ENCODE results near the gene ARFGEF3.

Gene ARFGEF3

GRCh38 chr6:138377042-138377441 lies 215.3 kb downstream of the ARFGEF3 start:
- H3K4me3 ChIP-seq (replicated peaks in 1 of 2; ENCODE audit: low read depth in 2 of 2, low read length in 2 of 2): no peak overlapping the region
- DNase-seq (ENCODE audit: low read depth in 2 of 2): no peak
- no peak for TF ChIP-seq CTCF (IDR thresholded peaks at IDR 0.05; ENCODE audit: low read depth, low read length)

GRCh38 chr6:138377844-138378243 lies 216.1 kb downstream of the ARFGEF3 start, which contains the start of gene SMIM28:
Gene SMIM28 (plus strand): TSS chr6:138377905. CDS start chr6:138378073, 168 bp downstream.
- no peak within 1 kb of the TSS for H3K4me3 ChIP-seq (replicated peaks in 1 of 2; ENCODE audit: low read depth in 2 of 2, low read length in 2 of 2)
- no peak for TF ChIP-seq CTCF (IDR thresholded peaks at IDR 0.05; ENCODE audit: low read depth, low read length)
- DNase-seq (ENCODE audit: low read depth in 2 of 2): no peak

GRCh38 chr6:138378463-138378862 lies 216.7 kb downstream of the ARFGEF3 start:
- no peak overlapping the region for H3K4me3 ChIP-seq (replicated peaks in 1 of 2; ENCODE audit: low read depth in 2 of 2, low read length in 2 of 2)
- no peak for TF ChIP-seq CTCF (IDR thresholded peaks at IDR 0.05; ENCODE audit: low read depth, low read length)
- DNase-seq (ENCODE audit: low read depth in 2 of 2): no peak

GRCh38 chr6:138382498-138383265 lies 220.9 kb downstream of the ARFGEF3 start:
- TF ChIP-seq CTCF (IDR thresholded peaks at IDR 0.05; ENCODE audit: low read depth, low read length): no peak
- DNase-seq (ENCODE audit: low read depth in 2 of 2): no peak
- H3K4me3 ChIP-seq (replicated peaks in 1 of 2; ENCODE audit: low read depth in 2 of 2, low read length in 2 of 2): no peak overlapping the region

GRCh38 chr6:138383776-138384175 lies 222.0 kb downstream of the ARFGEF3 start:
- TF ChIP-seq CTCF (IDR thresholded peaks at IDR 0.05; ENCODE audit: low read depth, low read length): no peak
- no peak for DNase-seq (ENCODE audit: low read depth in 2 of 2)
- H3K4me3 ChIP-seq (replicated peaks in 1 of 2; ENCODE audit: low read depth in 2 of 2, low read length in 2 of 2): no peak overlapping the region

GRCh38 chr6:138386897-138387296 lies 225.2 kb downstream of the ARFGEF3 start:
- no peak for TF ChIP-seq CTCF (IDR thresholded peaks at IDR 0.05; ENCODE audit: low read depth, low read length)
- H3K4me3 ChIP-seq (replicated peaks in 1 of 2; ENCODE audit: low read depth in 2 of 2, low read length in 2 of 2): no peak overlapping the region
- no peak for DNase-seq (ENCODE audit: low read depth in 2 of 2)

Data from cardiac fibroblast (primary cell).